Mesenteric fat pad (tissue), 1 donor: ENCODE measurements around the gene TES. TPM values are rescaled to one million over a fixed set of nuclear protein-coding genes. Genes with fewer than 3 reads are reported as not detected.
"Not testable (repeated sequence)": the region's sequence is repeated elsewhere in the genome, so short reads cannot be mapped to it uniquely, and the experiment has no call there.

Source experiments
- DNase-seq: peaks from one replicate; pipeline ENCODE4 v3.0.0-alpha.2; 2020; ENCODE audit warnings: low spot score
- total RNA-seq: library from RNA; stranded (reverse); fragmentation: NEBNext Ultra II Directional; extraction: Animal tissue kit (Norgen Biotek cat#: 25700); gene quantifications from one replicate; pipeline ENCODE4 v1.2.1, GENCODE V29; 2021
- donor health status: DM: yes; HTN: yes; CAD: no.

TES gene
- total RNA-seq, 1 donor from 2014 or later: 30.3 TPM

DNA sequence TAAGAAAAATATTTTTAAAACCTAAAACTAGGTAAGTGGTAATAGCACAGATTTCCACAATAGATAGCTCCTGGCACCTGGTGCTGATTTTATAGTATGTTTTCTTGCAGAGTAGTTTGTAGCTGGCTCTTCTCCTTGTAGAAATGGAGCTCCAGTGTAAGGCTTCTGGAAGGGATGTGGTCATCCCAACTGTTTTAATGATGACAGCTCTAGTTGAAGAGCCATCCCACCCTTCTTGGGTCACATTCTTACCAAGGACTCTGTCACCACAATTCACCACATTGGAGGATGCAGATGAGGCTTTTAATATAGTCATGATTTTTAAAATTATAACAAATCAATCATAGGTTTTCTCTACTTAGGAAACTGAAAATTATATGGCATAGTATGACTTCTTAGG, 31.0 kb downstream of the TES start:
- no peak for DNase-seq

DNA sequence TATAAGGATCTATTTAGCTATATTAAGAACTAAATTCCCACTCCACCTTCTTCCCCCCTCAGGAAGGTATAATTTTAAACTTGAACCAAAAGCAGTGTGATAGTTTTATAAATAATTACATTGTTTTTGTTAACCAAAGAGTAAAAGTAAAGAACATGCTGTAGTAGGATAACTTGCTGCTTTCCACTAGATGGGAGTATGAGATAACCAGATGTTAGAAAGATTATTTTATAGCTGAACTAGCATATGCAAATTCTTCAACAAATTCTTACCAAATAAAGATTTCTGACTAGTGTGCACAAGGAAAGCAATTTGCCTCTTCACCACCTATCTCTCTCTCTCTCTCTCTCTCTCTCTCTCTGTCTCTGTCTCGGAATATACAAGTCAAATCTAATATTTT, 31.8 kb downstream of the TES start:
- no peak for DNase-seq

DNA sequence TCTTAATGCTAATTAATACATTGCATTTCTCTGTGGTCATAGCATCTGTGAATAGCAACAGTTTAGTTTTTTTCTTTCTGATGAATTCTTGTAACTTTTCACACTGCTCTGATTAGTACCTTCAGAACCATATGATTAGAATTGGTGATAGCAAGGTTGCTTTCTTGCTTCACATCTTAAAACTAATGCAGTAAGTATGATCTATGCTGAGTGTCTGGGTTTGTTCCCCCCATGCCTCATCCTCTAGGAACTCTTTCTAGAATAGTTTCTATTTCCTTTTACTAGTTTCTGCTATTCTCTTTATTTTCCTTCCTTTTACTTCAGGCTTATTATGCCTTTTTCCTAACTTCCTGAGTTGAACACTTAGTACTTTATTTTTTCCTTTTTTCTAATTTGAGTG, 32.4 kb downstream of the TES start:
- no peak for DNase-seq

DNA sequence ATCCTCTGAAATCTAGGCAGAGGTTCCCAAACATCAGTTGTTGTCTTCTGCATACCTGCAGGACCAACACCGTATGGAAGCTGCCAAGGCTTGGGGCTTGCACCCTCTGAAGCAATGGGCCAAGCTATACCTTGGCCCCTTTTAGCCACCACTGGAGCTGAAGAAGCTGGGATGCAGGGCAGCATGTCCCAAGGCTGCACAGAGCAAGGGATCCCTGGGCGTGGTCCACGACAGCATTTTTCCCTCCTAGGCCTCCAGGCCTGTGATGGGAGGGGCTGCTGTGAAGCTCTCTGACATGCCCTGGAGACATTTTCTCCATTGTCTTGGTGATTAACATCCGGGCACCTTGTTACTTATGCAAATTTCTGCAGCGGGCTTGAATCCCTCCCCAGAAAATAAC, 34.5 kb downstream of the TES start:
- DNase-seq: not testable (repeated sequence)

DNA sequence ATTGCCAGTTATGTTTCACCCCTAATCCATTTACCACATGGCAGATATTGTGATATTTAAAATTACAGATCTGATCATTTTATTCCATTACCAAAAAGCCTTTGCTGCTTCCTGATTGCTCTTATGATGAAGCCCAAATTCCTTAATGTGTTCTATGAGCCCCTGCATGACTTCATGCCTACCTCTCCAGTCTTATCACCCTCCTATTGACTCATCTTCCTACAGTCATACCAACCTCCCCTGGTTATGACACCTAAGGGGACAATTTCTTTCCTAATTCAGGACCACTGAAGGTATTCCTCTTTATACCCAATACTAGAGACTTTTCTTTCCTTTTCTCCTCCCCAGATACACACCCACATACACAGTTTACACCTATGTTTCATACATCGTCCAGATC, 36.0 kb downstream of the TES start:
- no peak for DNase-seq

DNA sequence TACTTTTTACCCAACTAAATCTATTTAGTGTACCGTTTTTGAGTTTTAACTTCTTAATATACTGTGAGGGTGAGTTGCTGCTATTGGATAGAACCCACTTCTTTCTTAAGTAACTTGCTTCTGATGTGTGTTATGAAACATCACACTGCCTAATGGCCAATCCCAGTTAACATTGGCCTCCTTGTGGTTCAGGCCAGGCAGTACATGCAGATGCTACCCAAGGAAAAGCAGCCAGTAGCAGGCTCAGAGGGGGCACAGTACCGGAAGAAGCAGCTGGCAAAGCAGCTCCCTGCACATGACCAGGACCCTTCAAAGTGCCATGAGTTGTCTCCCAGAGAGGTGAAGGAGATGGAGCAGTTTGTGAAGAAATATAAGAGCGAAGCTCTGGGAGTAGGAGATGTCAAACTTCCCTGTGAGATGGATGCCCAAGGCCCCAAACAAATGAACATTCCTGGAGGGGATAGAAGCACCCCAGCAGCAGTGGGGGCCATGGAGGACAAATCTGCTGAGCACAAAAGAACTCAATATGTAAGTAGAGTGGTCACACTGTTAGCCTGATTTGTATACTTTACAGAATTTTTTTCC, 39.7 kb downstream of the TES start:
- DNase-seq: no peak

DNA sequence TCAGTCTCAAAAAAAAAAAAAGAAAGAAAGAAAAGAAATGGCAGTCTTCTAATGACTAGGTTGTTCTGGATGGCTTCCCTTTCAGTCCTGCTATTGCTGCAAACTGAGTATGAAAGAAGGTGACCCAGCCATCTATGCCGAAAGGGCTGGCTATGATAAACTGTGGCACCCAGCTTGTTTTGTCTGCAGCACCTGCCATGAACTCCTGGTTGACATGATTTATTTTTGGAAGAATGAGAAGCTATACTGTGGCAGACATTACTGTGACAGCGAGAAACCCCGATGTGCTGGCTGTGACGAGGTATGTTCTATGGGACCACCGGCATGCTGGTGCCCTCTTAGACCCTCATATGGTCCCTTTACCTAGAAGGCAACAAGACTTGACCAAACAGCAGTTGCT, 41.3 kb downstream of the TES start:
- DNase-seq: no peak

DNA sequence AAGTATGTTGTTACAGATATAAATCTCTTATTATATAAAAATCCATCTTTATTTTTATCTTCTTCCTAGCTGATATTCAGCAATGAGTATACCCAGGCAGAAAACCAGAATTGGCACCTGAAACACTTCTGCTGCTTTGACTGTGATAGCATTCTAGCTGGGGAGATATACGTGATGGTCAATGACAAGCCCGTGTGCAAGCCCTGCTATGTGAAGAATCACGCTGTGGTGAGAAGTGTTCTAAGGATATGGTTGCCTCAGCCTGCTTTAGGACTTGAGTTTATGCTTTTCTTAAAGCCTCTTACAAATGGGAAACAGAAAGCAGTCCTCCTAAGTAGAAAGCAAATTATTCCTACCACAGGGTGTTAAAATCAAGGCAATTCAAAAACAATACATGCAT, 41.9 kb downstream of the TES start:
- DNase-seq: no peak

DNA sequence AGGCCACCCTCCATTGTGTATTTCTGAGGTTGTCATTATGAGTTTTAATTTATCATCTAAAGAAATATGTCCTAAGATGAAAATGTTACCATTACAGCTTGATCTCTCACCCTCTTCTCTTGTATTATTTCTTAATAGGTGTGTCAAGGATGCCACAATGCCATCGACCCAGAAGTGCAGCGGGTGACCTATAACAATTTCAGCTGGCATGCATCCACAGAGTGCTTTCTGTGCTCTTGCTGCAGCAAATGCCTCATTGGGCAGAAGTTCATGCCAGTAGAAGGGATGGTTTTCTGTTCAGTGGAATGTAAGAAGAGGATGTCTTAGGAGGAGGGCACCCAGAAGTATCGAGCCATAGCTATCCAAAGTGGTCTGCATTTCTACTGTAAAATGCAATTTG, 46.8 kb downstream of the TES start:
- DNase-seq: no peak

DNA sequence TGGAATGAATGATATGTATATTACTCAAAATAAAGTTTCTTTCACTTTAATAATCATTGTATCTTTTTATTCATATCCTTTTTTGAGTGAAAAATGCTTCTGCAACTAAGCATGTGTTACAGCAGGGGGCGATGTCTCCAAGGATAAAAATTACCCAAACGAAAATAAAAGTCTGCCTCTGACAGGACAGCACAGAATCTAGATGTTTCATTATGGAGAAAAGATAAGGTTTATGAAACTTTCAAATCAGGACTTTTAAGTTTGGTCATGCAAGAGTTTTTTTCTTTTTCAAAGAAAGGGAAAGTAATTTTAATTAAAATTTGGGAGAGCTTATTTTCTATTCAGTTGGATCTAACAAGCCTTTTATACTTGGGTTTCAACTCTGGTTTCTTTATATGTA, 48.4 kb downstream of the TES start:
- DNase-seq: no peak

DNA sequence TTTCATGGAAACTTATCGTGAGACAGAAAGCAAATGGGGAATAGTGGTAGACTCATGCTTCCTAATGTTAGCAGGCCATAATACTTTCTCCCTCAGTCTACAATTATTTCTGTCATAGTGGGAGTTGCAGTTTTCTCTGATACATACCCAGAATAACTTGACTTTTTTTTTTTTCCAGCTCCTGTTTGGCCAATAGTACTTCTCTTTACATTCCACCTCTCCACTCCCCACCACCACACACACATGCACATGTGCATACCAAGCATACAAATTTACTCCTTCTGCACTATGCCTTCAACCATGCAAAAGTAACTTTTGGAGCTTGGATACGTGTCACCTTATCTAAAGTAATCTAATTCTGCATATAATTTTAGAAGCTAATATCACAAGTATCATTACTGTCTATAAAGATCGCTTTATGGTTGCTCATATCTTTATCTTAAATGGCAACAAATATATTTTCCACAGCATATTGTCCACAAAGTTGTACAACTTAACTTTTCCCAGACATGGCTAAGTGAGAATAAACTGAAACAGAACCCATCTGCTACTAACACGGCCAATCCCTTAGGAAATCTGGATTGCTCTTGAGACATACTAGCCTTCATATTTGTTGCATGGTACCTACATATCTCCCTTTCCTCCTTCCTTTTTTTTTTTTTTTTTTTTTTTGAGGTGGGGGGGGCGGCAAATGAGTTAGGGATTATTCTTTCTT, 49.0 kb downstream of the TES start:
- DNase-seq: no peak

DNA sequence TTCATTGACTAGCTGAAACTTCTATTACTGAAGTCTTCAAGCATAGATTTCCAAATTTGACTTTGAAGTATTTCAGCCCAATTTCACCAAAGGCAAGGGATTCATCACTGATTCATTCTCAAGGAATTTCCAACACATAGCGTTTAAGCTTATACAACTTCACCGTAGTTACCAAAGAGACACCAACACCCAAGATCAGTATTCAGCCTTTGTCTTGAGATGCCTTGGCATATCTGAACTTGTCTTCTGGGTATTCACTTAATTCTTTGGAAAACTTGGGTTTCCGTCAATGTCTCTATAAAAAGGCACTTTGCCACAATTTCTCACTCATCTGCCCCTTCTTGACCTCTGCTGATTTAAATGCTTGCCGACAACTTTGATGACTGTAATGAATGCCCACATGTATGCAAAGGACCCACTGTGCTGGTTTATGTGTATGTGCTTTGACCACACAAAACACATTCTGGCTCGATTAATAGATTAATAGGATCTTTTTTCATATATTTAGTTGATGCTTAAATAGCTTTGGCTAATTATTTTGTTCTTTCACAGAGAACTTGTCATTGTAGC, 49.6 kb downstream of the TES start:
- no peak for DNase-seq

DNA sequence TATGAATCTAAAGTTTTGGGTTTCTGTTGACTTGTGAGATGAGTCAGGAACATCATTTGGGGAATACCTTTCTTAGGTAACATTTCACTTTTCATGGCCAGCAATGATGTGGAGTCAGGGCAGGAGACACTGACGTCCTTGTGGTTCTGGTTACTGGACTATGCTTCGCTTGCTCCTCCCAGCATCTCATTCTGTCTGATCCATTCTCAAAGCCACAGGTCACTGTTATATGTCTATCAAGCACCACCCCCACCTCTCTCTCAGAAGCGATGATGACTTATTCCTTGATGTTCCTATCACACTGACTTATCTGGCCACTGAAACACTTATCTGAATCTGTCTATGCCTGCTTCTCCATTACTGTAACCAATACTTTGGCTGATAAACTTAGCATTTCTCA, 51.6 kb downstream of the TES start:
- DNase-seq: no peak

DNA sequence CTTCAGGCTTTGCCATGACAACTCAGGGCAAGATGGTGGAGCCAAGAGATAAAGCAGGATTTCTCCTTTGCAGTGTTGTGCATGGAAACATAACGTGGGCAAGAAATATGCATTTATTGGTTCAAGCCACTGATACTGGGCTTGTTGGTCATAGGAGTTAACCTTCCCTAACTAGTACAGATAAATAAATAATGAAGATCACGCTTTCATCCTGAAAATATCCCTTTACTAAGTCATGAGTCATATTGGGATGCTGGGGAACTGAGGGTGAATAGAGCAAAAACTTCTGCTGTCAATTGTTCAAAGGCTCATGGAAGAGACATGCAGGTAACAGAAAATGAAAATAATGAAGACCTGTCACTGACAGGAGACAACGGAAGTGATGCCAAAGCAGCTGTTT, 55.5 kb downstream of the TES start:
- no peak for DNase-seq

DNA sequence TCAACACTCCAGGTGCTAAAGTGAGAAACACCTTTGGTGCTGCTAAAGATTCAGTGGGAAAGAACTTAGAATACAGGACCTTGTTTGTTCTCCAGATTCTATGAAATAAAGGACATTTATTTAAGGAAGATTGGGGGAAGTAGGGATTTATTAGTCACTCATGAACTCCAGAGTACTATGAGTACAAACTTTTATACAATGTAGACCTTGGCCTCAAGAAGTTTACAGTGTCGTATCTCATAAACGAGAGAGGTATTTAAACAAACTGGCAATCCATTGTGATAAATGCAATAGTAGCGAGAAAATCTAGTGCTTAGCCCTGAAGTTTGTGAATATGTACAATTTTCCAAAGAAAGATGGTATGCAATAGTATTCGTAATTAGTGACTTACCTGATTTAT, 59.1 kb downstream of the TES start:
- no peak for DNase-seq

DNA sequence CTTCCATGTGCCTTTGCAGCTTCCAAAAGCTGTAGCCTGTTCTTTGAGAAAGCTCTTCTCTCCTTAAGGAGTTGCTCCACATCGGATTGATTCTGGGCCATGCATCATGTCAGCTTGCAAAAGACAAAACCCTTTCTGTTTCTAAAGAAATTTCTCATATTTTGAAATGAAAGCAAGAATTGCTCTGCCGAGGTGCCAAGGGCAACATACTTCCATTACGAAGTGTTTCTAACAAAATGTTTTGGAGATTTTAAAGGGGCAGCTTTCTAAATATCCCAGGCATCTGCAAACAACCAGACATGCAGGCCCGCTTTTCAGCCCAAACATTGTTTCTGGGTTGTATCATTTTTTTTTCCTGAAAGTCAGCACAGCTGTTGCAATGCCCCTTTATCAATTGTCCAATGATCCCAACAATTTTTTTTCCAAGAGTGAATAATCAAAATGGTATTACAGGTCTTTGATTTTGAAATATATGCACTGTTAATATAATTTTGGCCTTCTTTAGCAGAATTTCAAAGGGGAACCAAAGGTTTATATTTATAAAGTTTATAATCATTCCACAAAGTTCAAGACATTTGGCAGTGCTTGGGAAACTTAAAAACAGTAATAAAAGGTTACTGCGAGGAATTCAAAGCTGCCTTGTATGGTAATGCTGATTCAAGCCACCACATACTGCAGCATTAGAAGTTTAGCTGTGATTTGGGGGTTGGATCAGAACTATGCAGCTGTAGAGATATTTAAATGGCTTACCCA, 61.0 kb downstream of the TES start:
- DNase-seq: no peak

DNA sequence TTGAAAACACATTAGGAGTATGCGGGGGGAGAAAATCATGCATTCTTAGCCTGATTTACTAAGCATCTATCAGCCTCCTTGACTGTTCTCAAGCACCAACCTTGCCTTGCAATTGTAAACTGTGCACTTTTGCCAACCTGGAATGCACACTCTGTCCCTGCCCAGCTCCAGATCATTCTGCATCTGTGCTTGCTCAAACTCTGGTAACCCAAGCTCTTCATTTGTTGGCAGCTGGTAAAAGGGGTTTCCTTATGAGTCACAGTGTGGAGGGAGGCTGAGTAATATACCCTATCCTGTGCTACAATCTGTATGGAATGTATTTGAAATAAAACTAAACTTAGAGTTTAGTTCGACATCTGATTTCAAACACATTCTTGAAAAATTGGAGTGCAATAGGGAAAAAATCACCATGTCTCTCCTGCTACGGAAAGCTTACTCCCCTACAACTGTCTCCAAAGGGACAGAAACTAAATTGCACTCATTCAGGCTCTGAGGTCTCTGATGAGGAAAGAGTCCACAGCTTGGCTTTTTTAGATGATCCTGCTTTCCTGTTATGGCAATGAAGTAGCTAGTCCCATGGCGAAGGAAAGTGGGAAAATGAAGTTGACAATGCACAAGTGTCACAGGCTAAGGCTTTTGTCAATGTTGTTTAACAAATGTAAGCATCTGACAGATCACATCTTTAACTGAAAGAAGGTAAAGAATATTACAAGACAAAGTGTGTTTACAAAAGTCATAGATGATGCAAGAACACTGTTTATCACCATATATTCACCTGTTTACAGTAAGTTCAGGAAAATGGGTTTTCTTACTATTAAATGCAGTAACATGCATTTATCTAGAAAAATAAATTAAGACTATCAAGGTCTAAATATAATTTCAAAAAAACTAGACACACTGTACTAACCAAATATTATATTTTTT, 61.9 kb downstream of the TES start:
- DNase-seq: no peak

DNA sequence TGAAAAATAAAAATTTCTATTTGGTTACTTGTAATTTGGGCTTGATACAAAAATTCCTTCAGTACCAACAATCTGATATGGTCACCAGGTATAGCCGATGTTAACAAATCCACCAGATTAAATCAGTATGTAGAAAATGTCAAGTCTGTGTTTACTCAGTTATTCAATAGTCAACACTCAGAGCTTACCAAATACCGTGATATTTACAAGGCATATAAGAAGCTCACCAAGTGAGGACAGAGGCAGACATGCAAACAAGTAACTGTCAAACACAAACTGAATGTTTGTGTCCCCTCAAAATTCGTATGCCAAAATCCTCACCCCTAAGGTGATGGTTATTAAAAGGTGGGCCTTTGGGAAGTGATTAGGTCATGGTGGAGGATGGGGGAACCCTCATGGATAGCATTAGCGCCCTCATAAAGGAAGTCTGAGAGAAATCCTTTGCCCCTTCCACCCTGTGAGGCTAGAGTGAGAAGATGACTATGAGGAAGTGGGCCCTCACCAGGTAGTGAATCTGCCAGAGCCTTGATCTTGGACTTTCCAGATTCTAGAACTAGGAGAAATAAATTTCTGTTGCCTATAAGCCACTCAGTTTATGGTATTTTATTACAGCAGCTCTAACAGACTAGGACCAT, 63.1 kb downstream of the TES start:
- DNase-seq: no peak

DNA sequence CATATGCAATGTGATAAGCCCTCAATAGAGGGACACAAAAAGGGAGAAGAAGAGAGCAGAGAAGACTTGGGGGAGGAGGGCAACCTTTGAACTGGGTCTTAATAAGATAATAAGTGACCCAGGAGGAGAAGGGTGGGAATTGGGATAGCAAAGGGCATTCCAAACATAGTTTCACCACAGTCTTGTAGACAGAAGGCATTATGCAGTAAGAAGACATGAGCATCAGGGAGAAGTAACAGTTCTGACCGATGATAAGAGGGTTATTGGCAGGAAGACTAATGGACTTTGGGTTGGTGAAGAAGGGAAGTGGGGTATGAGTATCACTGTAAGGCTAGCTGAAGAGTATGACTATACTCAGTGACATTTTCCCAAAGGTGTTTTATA, 63.6 kb downstream of the TES start:
- DNase-seq: no peak

DNA sequence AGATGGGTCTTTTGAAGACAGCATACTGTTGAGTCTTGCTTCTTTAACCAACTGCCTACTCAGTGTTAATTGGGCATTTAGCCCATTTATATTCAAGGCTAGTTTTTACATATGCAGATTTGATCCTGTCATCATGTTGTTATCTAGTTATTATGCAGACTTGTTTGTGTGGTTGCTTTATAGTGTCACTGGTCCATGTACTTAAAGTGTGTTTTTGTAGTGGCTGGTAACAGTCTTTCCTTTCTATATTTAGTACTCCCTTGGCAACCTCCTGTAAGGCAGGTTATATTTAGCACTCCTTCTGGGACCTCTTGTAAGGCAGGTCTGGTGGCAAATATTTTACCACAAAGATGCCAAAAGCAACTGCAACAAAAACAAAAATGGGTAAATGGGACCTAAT, 66.7 kb downstream of the TES start:
- no peak for DNase-seq

DNA sequence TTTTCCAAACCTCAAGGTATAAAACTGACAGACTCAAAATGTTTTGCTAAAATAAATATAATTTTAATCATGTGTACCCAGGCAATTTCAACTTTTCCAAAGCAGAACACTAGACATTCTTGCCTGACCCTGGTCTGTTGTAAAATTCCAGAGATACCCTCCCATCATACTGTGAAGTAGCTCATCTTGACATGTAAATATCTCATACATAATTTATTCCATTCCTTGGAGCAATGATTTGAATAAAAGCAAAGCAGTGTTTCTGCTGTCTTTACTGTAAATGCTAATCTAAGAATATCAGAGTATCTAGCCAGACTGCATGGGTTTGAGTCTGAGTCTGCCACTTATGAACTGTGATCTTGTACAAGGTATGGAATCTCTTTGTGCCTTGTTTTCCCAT, 68.9 kb downstream of the TES start:
- no peak for DNase-seq
